ENCODE data around the gene BID. TPM values are rescaled to one million over a fixed set of nuclear protein-coding genes. Genes with fewer than 3 reads are reported as not detected.

The BID gene
- total RNA-seq, 4 donors from 2014 or later, result 34.4 to 43.0 (median 37.2) TPM

DNA sequence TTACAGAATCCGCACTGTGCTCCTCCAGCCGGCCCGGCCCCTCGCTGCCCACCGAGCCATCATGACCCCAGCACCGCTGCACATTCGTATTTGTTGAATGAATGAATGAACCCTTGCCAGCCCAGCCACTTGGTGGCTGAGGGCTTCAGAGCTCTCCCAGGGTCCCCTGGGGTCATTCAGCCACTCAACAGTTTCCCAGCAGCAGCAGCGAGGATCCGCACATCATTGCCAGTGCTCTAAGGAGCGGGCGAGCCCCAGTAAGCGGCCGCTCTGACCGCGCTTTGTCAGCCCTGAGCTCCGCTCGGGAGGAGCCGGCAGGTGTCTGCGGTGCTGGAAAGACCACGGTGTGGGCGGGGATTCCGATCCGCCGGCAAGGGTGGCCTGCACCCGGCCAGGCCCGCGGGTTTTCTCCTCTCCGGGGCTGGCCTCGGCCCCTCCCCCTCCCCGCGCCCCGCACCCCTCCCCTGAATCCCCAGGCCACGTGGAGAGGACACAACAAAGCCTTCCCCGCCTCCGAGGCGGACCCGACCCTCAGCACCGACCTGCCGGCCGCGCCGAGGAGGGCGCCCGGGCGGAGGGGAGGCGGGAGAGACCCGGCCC lies 563 bp downstream of the BID start:
- ATAC-seq (ENCODE audit: low FRiP score) (peak; percentile 60), DNase-seq (ENCODE audit: low spot score) (no peak)
- TF ChIP-seq, protein P1, sequence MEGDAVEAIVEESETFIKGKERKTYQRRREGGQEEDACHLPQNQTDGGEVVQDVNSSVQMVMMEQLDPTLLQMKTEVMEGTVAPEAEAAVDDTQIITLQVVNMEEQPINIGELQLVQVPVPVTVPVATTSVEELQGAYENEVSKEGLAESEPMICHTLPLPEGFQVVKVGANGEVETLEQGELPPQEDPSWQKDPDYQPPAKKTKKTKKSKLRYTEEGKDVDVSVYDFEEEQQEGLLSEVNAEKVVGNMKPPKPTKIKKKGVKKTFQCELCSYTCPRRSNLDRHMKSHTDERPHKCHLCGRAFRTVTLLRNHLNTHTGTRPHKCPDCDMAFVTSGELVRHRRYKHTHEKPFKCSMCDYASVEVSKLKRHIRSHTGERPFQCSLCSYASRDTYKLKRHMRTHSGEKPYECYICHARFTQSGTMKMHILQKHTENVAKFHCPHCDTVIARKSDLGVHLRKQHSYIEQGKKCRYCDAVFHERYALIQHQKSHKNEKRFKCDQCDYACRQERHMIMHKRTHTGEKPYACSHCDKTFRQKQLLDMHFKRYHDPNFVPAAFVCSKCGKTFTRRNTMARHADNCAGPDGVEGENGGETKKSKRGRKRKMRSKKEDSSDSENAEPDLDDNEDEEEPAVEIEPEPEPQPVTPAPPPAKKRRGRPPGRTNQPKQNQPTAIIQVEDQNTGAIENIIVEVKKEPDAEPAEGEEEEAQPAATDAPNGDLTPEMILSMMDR (IDR thresholded peaks at IDR 0.05), result no peak

DNA sequence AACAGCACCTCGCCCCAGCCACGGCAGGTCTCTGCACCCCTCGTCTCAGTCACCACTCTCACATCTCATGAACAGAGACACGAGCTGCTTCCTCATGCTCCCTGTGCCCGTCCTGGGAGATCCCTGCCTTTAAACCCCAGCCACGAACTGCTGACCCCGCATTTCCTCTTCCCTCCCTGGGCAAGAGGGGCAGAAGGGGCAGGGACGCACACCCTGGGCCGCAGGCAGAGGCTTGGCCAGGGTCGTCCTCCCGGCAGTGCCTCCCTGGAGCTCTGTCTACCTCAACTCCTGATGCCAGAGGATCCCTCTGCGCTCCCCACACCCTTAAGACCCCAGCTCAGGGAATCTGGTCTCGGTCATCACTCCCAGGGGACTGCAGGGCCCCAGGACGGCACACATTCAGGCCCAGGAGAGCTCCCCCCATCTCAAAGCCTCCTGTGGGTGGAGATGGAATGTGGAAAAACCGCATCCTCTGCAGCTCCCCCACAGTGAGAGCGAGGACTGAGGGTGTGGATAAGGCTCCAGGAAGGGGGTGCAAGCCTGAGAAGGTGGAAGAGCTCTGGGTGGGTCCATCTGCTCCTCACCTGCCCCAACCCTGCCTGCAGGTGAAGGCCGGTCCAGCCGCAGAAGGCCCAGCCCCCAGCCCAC lies 1.2 kb downstream of the BID start:
- TF ChIP-seq, protein P1 (IDR thresholded peaks at IDR 0.05), result no peak
- no peak for DNase-seq (ENCODE audit: low spot score)
- ATAC-seq (ENCODE audit: low FRiP score), result no peak

DNA sequence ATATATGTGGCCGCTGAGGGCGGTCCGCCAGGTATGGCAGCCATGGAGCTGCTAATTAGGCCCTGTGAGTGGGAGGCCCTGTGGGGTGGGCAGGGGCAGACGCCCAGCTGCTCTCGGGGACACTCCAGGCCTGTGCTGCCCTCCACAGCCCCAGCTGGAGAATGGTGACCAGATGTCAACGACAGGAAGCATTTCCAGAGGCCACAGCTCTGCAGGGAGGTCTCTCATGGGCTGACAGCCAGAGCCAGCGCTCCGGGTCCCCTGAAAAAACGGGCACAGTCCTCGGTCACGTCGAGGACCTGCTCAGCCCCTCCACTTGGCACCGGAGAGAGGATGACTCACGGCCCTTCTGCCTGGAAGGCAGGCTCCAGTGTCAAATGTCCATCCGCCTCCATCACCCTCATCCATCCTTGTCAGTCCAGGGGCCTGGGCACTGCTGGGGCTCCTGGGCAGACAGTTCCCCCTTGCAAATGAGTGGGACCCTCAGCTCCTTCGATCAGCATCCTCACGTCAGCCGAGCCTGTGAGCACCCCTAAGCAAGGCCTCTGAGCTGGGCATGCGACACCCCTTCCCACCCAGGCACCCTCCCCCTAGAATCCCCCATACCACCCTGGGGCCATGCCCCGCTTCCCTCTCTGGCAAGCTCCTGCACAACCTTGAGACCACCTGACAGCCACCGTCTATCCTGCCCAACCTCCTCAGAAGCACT lies 1.9 kb downstream of the BID start:
- DNase-seq (ENCODE audit: low spot score), result no peak
- no peak for ATAC-seq (ENCODE audit: low FRiP score)
- TF ChIP-seq, protein P1 (IDR thresholded peaks at IDR 0.05), result no peak

DNA sequence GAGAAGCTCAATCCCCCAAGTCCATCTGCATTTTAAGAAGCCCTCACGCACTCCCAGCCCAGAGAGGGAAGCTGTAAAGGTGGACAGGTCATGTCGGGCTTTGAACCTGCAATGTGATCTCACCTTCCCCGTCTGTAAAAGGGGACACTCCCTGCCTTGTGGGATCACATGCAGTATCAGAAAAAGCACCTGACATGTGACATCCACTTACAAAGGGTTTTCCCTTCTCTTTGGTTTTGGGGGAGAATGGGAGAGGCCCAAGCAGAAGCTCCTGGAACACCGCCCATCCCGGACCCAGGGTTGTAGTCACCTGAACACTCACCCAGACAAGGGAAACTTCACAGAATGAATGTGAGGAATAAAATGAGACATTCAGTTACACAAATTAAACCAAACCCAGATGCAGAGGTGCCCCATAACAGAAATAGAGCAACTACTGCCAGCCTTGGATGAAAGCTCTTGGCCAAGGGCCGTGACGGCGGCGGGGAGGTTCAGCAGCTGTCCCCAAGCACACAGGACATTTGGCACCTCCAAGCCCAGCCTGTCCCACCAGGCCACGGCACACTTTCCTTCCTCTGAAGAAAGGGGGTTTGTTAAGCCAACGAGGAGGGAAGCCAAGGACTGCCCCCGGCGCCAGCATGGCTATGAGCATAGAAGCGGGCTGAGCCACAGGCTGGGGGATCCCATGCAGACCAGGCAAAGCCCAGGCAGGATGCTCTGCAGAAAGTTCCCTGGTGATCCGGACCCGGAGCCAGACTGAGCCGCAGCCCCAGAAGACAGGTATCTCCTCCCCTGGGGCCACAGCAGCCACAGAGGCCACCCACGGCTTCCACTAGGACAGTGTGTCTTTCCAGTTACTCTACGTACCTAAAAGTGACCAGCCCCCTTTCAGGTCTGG lies 3.8 kb downstream of the BID start:
- no peak for ATAC-seq (ENCODE audit: low FRiP score)

DNA sequence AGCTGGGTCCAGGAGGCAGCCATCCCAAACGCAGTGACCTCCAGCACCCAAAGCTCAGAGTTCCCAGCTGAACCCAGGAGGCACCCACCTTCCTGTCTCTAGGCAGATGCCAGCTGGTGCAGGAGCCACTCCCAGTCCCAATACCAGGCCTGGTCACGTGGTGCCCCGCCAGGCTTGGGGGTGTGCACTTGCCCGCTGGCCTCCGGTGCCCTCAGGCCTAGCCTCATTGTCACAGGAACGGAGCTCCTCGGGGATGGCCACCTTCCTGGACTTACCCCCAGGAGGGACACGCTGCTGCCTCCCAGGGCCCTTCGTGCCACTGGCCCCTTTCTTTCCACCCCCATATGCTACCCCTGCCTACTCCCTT lies 4.6 kb downstream of the BID start:
- DNase-seq (ENCODE audit: low spot score) (no peak), ATAC-seq (ENCODE audit: low FRiP score) (no peak)
- TF ChIP-seq, protein P1 (IDR thresholded peaks at IDR 0.05), result no peak

More for the DNA sequence above, 3.8 kb downstream of the BID start:
- no peak for DNase-seq (ENCODE audit: low spot score)
- TF ChIP-seq, protein P1 (IDR thresholded peaks at IDR 0.05), result no peak

DNA sequence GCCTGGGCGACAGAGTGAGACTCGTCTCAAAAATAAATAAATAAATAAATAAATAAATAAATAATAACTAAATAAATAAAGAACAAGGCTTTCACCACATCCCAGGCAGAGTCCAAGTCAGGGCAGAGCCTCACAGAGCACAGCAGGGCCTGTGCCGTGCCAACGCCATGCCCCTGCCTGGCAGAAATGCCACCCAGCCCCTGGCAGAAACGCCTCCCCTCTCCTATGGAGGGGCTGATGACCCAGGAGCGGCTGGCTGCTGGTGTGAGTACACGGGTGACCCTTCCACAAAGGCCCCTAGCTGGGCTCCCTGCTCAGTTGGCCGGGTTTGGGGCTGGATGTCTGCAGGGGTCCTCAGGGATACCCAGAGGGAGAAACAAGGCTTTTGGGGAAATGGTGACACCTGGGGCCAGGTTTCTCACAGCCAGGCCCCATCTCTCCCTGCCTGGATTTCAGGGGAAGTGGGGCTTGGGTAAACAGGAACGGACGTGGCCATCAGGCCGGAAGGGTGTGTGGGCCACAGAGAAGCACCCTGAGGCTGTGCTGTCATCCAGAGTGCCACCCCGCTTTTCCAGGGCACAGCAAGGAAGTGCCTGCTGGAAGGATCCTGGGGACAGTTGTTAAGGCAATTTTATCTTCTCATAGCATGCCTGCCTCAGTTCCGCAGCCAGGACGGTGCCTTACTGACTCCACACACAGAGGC lies 5.1 kb downstream of the BID start:
- DNase-seq (ENCODE audit: low spot score) (no peak), ATAC-seq (ENCODE audit: low FRiP score) (no peak)
- TF ChIP-seq, protein P1 (IDR thresholded peaks at IDR 0.05), result no peak

All from omental fat pad (tissue), 4 donors.